NAMALWA (cell line): ENCODE data around the gene IGFL3.
"Not testable (repeated sequence)": the region's sequence is repeated elsewhere in the genome, so short reads cannot be mapped to it uniquely, and the experiment has no call there.

Experiments
- DNase-seq: peaks from one replicate; pipeline ENCODE4 v3.0.0-alpha.2; 2015; ENCODE audit warnings: low spot score

The IGFL3 gene

GRCh38 chr19:46125447-46125846 is 959 bp upstream of the IGFL3 start:
- no peak for DNase-seq

GRCh38 chr19:46118136-46118535 is 6.4 kb downstream of the IGFL3 start:
- DNase-seq: no peak

GRCh38 chr19:46116121-46116520 is 8.4 kb downstream of the IGFL3 start:
- no peak for DNase-seq

- no peak for DNase-seq
Observed at GRCh38 chr19:46115396-46116106, 8.9 kb downstream of the IGFL3 start.

- DNase-seq: no peak
Observed at GRCh38 chr19:46113726-46114125, 10.8 kb downstream of the IGFL3 start.

- no peak for DNase-seq
Observed at GRCh38 chr19:46112527-46112926, 12.0 kb downstream of the IGFL3 start.

GRCh38 chr19:46111376-46111775 is 13.1 kb downstream of the IGFL3 start:
- DNase-seq: no peak

- no peak for DNase-seq
Observed at GRCh38 chr19:46109876-46110275, 14.6 kb downstream of the IGFL3 start.

GRCh38 chr19:46107371-46107770 is 17.1 kb downstream of the IGFL3 start:
- DNase-seq: no peak

GRCh38 chr19:46102333-46102732 is 22.2 kb downstream of the IGFL3 start:
- DNase-seq: not testable (repeated sequence)

- DNase-seq: no peak
Observed at GRCh38 chr19:46101293-46101692, 23.2 kb downstream of the IGFL3 start.

- DNase-seq: no peak
Observed at GRCh38 chr19:46100344-46100743, 24.1 kb downstream of the IGFL3 start.

GRCh38 chr19:46090444-46090843 is 34.0 kb downstream of the IGFL3 start:
- DNase-seq: no peak

- no peak for DNase-seq
Observed at GRCh38 chr19:46089432-46089831, 35.1 kb downstream of the IGFL3 start.

- no peak for DNase-seq
Observed at GRCh38 chr19:46088101-46088500, 36.4 kb downstream of the IGFL3 start.

- no peak for DNase-seq
Observed at GRCh38 chr19:46085888-46086287, 38.6 kb downstream of the IGFL3 start.

GRCh38 chr19:46082728-46083050 is 41.8 kb downstream of the IGFL3 start:
- DNase-seq: no peak

GRCh38 chr19:46081928-46082727 is 42.4 kb downstream of the IGFL3 start:
- DNase-seq: peak; percentile 68

- no peak for DNase-seq
Observed at GRCh38 chr19:46080561-46080960, 43.9 kb downstream of the IGFL3 start.

- DNase-seq: no peak
Observed at GRCh38 chr19:46079576-46079975, 44.9 kb downstream of the IGFL3 start.

- DNase-seq: peak; percentile 60
Observed at GRCh38 chr19:46078573-46079332, 45.7 kb downstream of the IGFL3 start.

GRCh38 chr19:46077815-46078167 is 46.7 kb downstream of the IGFL3 start:
- no peak for DNase-seq
